Measurements from ENCODE around the gene LINS1.

LINS1 gene

DNA sequence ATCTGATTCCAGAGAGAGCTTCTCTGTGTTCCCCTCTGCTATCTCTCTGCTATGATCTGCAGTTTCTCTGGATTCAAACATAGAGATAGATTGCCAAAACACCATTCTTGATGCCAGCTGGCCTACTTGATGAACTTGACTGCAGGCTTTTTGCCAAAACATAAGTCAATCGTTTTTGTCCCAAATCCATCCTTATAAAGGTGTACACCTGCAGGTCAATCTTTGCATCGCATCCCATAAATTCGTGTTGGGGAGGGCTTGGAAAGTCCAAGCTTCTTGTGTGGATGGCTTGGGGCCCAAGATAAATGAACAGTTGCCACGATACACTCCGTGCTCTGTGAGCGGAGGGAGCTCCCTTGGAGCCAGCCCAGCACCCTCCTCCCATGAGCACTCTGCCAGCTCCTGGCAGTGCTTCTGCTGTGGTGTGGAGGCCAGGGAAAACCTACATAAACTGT is 75.9 kb downstream of the LINS1 start:
- TF ChIP-seq ZFX (IDR thresholded peaks at IDR 0.05) (no peak), CTCF (conservative IDR thresholded peaks at IDR 0.05) (peak; percentile 55)
- peak overlapping the region; percentile 17; the same call in 1 of the 2 replicates for H3K27ac ChIP-seq

DNA sequence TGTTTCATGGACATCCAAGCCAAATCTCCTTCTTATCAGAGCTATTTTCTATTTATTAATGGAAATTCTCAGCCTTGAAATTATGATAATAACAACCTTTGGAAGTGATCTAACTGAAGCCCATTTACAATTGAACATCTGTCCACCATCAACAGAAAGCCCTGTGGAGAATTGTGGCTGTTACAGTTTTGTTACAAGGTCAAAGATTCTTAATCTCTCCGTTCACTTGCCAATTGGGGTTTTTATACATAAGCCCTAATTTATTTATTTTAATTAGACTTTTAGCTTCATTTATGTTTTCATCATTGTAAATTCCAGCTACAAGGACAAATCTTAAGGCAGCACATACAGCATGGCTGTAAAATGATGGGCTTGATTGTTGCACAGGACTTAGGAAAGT is 76.5 kb downstream of the LINS1 start:
- no peak for TF ChIP-seq ZFX (IDR thresholded peaks at IDR 0.05)
- no peak for TF ChIP-seq CTCF (conservative IDR thresholded peaks at IDR 0.05)
- no peak overlapping the region for H3K27ac ChIP-seq

DNA sequence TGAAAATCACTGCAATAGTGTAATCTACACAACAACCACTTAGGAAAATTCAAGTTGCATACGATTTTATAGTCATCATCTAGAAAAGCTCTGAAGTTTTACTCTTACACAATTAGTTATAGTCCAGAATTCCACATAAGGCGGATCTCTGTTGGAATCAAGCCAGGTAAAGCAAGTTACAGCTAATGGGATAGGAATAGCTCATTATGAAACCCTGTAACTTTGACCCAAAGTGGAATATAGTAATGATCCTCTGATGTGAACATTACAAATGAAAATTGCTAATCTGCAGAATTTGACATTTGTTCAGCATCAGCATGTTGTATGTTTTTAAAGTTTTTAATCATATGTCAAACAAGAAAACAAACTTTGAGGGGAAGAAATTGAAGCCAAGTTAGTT is 77.7 kb downstream of the LINS1 start:
- H3K27ac ChIP-seq = no peak overlapping the region
- no peak for TF ChIP-seq ZFX (IDR thresholded peaks at IDR 0.05)
- TF ChIP-seq CTCF (conservative IDR thresholded peaks at IDR 0.05) = no peak

DNA sequence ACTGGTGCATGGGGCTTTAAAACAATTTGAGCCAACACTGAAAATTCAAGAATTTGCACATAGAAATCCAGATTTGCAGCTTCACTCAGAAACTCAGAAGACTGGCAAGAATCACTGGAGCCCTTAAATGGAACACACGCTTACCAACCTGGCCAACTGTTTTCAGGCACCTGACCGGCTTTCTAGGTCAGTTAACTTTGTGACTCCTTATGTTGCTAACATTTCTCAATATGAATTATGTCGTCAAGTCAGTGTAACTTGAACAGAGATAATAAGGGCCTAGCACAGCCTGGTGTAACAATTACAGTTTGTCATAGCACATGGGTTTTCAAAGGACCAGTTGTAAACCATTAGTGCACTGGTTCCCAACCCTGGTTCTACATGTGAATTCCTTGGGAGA is 80.1 kb downstream of the LINS1 start:
- TF ChIP-seq CTCF (conservative IDR thresholded peaks at IDR 0.05) (no peak), ZFX (IDR thresholded peaks at IDR 0.05) (no peak)
- H3K27ac ChIP-seq = no peak overlapping the region

GRCh38 chr15:100520132-100520921 is 81.7 kb downstream of the LINS1 start:
- no peak overlapping the region for H3K27ac ChIP-seq
- TF ChIP-seq ZFX (IDR thresholded peaks at IDR 0.05) (no peak), CTCF (conservative IDR thresholded peaks at IDR 0.05) (no peak)

GRCh38 chr15:100517846-100518245 is 84.1 kb downstream of the LINS1 start:
- peak overlapping the region; percentile 64; the same call in 1 of the 2 replicates for H3K27ac ChIP-seq
- TF ChIP-seq CTCF (conservative IDR thresholded peaks at IDR 0.05) (no peak), ZFX (IDR thresholded peaks at IDR 0.05) (no peak)

All from C4-2B (cell line).